Hippocampal formation (tissue), 2 donors: ENCODE data around the gene ZDHHC11.

ENCODE experiments used
- DNase-seq, 2 donors: peaks; one replicate each; lab custom pipeline; 2025; lab: John Stamatoyannopoulos, UW

The ZDHHC11 gene

GRCh38 chr5:850511-851006, at the start of gene ZDHHC11:
Gene ZDHHC11, minus strand, starts transcription at chr5:850986. Its CDS starts 384 bp downstream, at chr5:850602.
- no peak for DNase-seq

- no peak for DNase-seq
Observed at GRCh38 chr5:893711-894110, 42.9 kb upstream of the ZDHHC11 start.

GRCh38 chr5:893137-893506, 42.3 kb upstream of the ZDHHC11 start:
- no peak for DNase-seq

- peak; percentile 58 to 76 for DNase-seq
Observed at GRCh38 chr5:892394-893136, 41.8 kb upstream of the ZDHHC11 start, which contains the start of the genes BRD9 and TRIP13. Gene BRD9, minus strand, starts transcription at chr5:892801. Its CDS starts 144 bp downstream, at chr5:892657. Gene TRIP13, plus strand, starts transcription at chr5:892884. Its CDS starts 115 bp downstream, at chr5:892999.

- DNase-seq: no peak
Observed at GRCh38 chr5:891837-892393, 41.1 kb upstream of the ZDHHC11 start.

- DNase-seq: no peak
Observed at GRCh38 chr5:891117-891836, 40.5 kb upstream of the ZDHHC11 start.

- no peak for DNase-seq
Observed at GRCh38 chr5:889075-889710, 38.4 kb upstream of the ZDHHC11 start.

GRCh38 chr5:888638-889035, 37.9 kb upstream of the ZDHHC11 start:
- DNase-seq: no peak

- no peak for DNase-seq
Observed at GRCh38 chr5:887947-888637, 37.3 kb upstream of the ZDHHC11 start.

- DNase-seq: no peak
Observed at GRCh38 chr5:886716-887325, 36.0 kb upstream of the ZDHHC11 start.

GRCh38 chr5:886036-886435, 35.2 kb upstream of the ZDHHC11 start:
- no peak for DNase-seq

GRCh38 chr5:885529-885928, 34.7 kb upstream of the ZDHHC11 start:
- DNase-seq: peak in 1 of 2 donors; percentile 23

- no peak for DNase-seq
Observed at GRCh38 chr5:885127-885442, 34.3 kb upstream of the ZDHHC11 start.

GRCh38 chr5:884345-885126, 33.8 kb upstream of the ZDHHC11 start:
- no peak for DNase-seq

- peak in 1 of 2 donors; percentile 13 for DNase-seq
Observed at GRCh38 chr5:883475-884181, 32.8 kb upstream of the ZDHHC11 start.

- DNase-seq: no peak
Observed at GRCh38 chr5:882253-883183, 31.7 kb upstream of the ZDHHC11 start.

- no peak for DNase-seq
Observed at GRCh38 chr5:881551-881935, 30.8 kb upstream of the ZDHHC11 start.

- DNase-seq: no peak
Observed at GRCh38 chr5:880816-881550, 30.2 kb upstream of the ZDHHC11 start.
